Right atrium auricular region (tissue), 2 donors: ENCODE data around the gene SRGN. TPM values are rescaled to one million over a fixed set of nuclear protein-coding genes. Genes with fewer than 3 reads are reported as not detected.

Experiments used
- DNase-seq: peaks from one replicate; pipeline ENCODE4 v3.0.0-alpha.2; 2019; ENCODE audit warnings: low spot score
- H3K27ac ChIP-seq, 2 donors: fragments of 200-600 bp; sonication (generic); 1 replicate in 1 of 2; 2 replicates in 1 of 2; pipeline ENCODE4 v1.5.1; 2016 to 2019
- H3K27me3 ChIP-seq, 2 donors: fragments of 200-600 bp; sonication (generic); one replicate each; pipeline versions ENCODE4 v1.5.1 to v1.6.0; 2017 to 2019
- H3K36me3 ChIP-seq: fragments of 200-600 bp; sonication (generic); one replicate; pipeline ENCODE4 v1.5.1; 2016
- H3K4me1 ChIP-seq, 2 donors: fragments of 200-600 bp; sonication (generic); one replicate each; pipeline versions ENCODE4 v1.5.1 to v1.6.0; 2017 to 2019
- H3K4me3 ChIP-seq, 2 donors: fragments of 200-600 bp; sonication (generic); 1 replicate in 1 of 2; 2 replicates in 1 of 2; pipeline ENCODE4 v1.5.1; 2017 to 2019; ENCODE audit warnings: mild to moderate bottlenecking in 1 of 2, moderate library complexity in 1 of 2
- H3K9me3 ChIP-seq, 2 donors: fragments of 200-600 bp; sonication (generic); one replicate each; pipeline ENCODE4 v1.5.1; 2019
- total RNA-seq, 2 donors: library from RNA; depleted of rRNA; stranded (reverse); fragments of >200 nt; gene quantifications; one replicate each; pipeline ENCODE4 v1.1.0, GENCODE V29; 2016
- TF ChIP-seq, protein P1 (sequence below), 2 donors: fragments of 200-600 bp; sonication (generic); IDR thresholded peaks; one replicate each; pipeline ENCODE4 v1.5.1; 2019; ENCODE audit warnings: antibody characterized with exemption in 2 of 2

Gene SRGN
- total RNA-seq, 2 donors from 2014 or later: 79.4 to 124 TPM

GRCh38 chr10:69051710-69052487 lies 36.0 kb upstream of the SRGN start:
- Histone ChIP-seq H3K4me3 (no peak overlapping the region), H3K27ac (peak overlapping the region; percentile 54 to 56), H3K9me3 (no peaks in the 10 kb centered on the region), H3K4me1 (peaks cover 0 to 24% of the 10 kb centered on the region in 2 donors), H3K36me3 (no peaks in the 10 kb centered on the region), H3K27me3 (no peaks in the 10 kb centered on the region)
- TF ChIP-seq, protein P1, sequence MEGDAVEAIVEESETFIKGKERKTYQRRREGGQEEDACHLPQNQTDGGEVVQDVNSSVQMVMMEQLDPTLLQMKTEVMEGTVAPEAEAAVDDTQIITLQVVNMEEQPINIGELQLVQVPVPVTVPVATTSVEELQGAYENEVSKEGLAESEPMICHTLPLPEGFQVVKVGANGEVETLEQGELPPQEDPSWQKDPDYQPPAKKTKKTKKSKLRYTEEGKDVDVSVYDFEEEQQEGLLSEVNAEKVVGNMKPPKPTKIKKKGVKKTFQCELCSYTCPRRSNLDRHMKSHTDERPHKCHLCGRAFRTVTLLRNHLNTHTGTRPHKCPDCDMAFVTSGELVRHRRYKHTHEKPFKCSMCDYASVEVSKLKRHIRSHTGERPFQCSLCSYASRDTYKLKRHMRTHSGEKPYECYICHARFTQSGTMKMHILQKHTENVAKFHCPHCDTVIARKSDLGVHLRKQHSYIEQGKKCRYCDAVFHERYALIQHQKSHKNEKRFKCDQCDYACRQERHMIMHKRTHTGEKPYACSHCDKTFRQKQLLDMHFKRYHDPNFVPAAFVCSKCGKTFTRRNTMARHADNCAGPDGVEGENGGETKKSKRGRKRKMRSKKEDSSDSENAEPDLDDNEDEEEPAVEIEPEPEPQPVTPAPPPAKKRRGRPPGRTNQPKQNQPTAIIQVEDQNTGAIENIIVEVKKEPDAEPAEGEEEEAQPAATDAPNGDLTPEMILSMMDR (IDR thresholded peaks at IDR 0.05): no peak
- DNase-seq: no peak

GRCh38 chr10:69052736-69053135 lies 35.2 kb upstream of the SRGN start:
- Histone ChIP-seq H3K4me1 (peaks cover 0 to 31% of the 10 kb centered on the region in 2 donors), H3K27ac (peak overlapping the region; percentile 54 to 56), H3K9me3 (no peaks in the 10 kb centered on the region), H3K36me3 (no peaks in the 10 kb centered on the region), H3K4me3 (no peak overlapping the region), H3K27me3 (no peaks in the 10 kb centered on the region)
- TF ChIP-seq, protein P1 (IDR thresholded peaks at IDR 0.05): no peak
- no peak for DNase-seq

GRCh38 chr10:69055241-69055640 lies 32.7 kb upstream of the SRGN start:
- no peak overlapping the region for H3K27ac ChIP-seq
- H3K9me3 ChIP-seq: no peaks in the 10 kb centered on the region
- no peak overlapping the region for H3K4me3 ChIP-seq
- peaks cover 0 to 31% of the 10 kb centered on the region in 2 donors for H3K4me1 ChIP-seq
- H3K27me3 ChIP-seq: no peaks in the 10 kb centered on the region
- no peak for DNase-seq
- H3K36me3 ChIP-seq: no peaks in the 10 kb centered on the region
- TF ChIP-seq, protein P1 (IDR thresholded peaks at IDR 0.05): no peak

GRCh38 chr10:69056129-69056528 lies 31.8 kb upstream of the SRGN start:
- no peaks in the 10 kb centered on the region for H3K27me3 ChIP-seq
- no peaks in the 10 kb centered on the region for H3K36me3 ChIP-seq
- H3K4me3 ChIP-seq: no peak overlapping the region
- H3K4me1 ChIP-seq: peaks cover 0 to 39% of the 10 kb centered on the region in 2 donors
- no peak for DNase-seq
- peak overlapping the region; percentile 33 to 65 for H3K27ac ChIP-seq
- TF ChIP-seq, protein P1 (IDR thresholded peaks at IDR 0.05): no peak
- no peaks in the 10 kb centered on the region for H3K9me3 ChIP-seq

GRCh38 chr10:69056536-69057260 lies 31.2 kb upstream of the SRGN start:
- Histone ChIP-seq H3K36me3 (no peaks in the 10 kb centered on the region), H3K27me3 (no peaks in the 10 kb centered on the region), H3K27ac (peak overlapping the region; percentile 33 to 65), H3K4me3 (peak overlapping the region in 1 of 2 donors; percentile 11), H3K4me1 (peaks cover 0 to 40% of the 10 kb centered on the region in 2 donors), H3K9me3 (no peaks in the 10 kb centered on the region)
- TF ChIP-seq, protein P1 (IDR thresholded peaks at IDR 0.05): no peak
- DNase-seq: no peak
